Loucy (cell line): ENCODE data around the gene CHTOP.

Source experiments
- EZH2phosphoT487 ChIP-seq: fragments of 200-600 bp; IDR thresholded peaks from 2 replicates; pipeline ENCODE4 v1.6.1; 2018; ENCODE audit warnings: antibody characterized with exemption, mild to moderate bottlenecking, moderate library complexity, borderline replicate concordance
- TF ChIP-seq, protein P1 (sequence below): fragments of 200-600 bp; sonication (generic); conservative IDR thresholded peaks from 2 replicates; pipeline ENCODE4 v1.5.1; 2014; ENCODE audit warnings: mild to moderate bottlenecking, antibody characterized with exemption, low read length

DNA sequence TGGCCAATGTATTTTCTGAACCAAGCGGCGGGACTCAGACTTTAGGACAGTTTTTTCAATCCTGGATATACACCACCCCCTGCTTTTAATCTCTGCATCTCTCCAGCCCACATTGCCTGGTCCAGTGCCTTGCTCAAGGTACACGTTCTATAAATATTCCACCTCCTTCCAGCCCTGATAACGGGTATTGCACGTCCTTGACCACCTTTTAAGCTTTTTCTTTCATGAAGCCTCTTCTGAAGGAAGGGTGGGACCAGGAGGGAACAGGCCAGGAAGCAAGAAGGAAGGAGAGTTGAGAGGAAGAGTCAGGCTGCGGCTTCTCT is 24.3 kb upstream of the CHTOP start:
- TF ChIP-seq, protein P1, sequence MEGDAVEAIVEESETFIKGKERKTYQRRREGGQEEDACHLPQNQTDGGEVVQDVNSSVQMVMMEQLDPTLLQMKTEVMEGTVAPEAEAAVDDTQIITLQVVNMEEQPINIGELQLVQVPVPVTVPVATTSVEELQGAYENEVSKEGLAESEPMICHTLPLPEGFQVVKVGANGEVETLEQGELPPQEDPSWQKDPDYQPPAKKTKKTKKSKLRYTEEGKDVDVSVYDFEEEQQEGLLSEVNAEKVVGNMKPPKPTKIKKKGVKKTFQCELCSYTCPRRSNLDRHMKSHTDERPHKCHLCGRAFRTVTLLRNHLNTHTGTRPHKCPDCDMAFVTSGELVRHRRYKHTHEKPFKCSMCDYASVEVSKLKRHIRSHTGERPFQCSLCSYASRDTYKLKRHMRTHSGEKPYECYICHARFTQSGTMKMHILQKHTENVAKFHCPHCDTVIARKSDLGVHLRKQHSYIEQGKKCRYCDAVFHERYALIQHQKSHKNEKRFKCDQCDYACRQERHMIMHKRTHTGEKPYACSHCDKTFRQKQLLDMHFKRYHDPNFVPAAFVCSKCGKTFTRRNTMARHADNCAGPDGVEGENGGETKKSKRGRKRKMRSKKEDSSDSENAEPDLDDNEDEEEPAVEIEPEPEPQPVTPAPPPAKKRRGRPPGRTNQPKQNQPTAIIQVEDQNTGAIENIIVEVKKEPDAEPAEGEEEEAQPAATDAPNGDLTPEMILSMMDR, result no peak
- no peak for TF ChIP-seq EZH2phosphoT487
